Measurements from ENCODE around the gene AP5S1. TPM values are rescaled to one million over a fixed set of nuclear protein-coding genes. Genes with fewer than 3 reads are reported as not detected.

AP5S1 gene
- total and polyA plus RNA-seq, 2 of the 13 experiments (the other 11 are each of a cell fraction or from before 2014, with no cell fraction given): 7.9 to 23.2 TPM

DNA sequence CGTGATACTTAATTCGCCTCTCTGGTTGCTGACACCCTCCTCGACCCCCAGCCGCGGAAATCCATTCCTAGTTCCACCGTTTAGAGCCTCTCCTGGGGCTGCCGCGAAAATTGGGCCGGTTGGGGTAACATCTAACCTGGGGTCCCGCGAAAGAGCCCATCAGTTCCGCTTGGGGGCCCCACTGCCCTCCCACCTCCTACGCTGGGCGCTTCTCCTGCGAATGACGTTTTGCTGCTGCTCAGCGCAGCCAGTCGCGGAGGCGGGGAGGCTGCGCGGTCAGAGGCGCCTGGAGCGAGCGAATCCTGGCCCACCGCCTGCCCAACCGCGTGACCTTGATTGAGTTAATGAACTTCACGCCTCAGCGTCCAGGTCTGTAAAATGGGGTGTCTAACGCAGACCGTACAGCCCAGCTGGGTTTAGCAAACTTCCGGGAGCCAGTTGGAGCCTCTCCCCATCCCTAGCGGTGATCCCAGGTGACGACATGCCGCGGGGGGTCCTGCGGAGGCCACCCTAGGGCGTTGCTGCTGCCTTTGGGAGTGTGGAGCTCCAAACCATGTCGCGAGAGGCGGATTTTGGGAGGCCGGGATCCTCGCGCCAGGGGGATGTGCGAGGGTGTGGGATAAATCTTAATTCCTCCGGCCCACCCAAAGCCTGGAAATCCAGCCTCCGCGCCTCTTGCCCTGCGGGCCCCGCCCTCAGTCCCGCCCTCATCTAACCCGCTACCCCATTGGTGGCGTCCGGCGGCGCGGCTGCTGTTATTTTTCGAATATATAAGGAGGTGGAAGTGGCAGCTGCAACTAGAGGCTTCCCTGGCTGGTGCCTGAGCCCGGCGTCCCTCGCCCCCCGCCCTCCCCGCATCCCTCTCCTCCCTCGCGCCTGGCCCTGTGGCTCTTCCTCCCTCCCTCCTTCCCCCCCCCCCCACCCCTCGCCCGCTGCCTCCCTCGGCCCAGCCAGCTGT lies 24.6 kb upstream of the AP5S1 start, which contains the start of gene CDC25B (continued):
- TF ChIP-seq, protein P1, sequence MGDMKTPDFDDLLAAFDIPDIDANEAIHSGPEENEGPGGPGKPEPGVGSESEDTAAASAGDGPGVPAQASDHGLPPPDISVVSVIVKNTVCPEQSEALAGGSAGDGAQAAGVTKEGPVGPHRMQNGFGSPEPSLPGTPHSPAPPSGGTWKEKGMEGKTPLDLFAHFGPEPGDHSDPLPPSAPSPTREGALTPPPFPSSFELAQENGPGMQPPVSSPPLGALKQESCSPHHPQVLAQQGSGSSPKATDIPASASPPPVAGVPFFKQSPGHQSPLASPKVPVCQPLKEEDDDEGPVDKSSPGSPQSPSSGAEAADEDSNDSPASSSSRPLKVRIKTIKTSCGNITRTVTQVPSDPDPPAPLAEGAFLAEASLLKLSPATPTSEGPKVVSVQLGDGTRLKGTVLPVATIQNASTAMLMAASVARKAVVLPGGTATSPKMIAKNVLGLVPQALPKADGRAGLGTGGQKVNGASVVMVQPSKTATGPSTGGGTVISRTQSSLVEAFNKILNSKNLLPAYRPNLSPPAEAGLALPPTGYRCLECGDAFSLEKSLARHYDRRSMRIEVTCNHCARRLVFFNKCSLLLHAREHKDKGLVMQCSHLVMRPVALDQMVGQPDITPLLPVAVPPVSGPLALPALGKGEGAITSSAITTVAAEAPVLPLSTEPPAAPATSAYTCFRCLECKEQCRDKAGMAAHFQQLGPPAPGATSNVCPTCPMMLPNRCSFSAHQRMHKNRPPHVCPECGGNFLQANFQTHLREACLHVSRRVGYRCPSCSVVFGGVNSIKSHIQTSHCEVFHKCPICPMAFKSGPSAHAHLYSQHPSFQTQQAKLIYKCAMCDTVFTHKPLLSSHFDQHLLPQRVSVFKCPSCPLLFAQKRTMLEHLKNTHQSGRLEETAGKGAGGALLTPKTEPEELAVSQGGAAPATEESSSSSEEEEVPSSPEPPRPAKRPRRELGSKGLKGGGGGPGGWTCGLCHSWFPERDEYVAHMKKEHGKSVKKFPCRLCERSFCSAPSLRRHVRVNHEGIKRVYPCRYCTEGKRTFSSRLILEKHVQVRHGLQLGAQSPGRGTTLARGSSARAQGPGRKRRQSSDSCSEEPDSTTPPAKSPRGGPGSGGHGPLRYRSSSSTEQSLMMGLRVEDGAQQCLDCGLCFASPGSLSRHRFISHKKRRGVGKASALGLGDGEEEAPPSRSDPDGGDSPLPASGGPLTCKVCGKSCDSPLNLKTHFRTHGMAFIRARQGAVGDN (CRISPR knock-in tag; IDR thresholded peaks at IDR 0.05): peak; percentile 86
- TF ChIP-seq ZNF343 (CRISPR knock-in tag; IDR thresholded peaks at IDR 0.05) (no peak; the same call in 1 of the 2 replicates), ZNF547 (CRISPR knock-in tag; IDR thresholded peaks at IDR 0.05) (no peak), ZNF121 (CRISPR knock-in tag; IDR thresholded peaks at IDR 0.05) (0 out of 2 replicates have a peak, but pooled peaks have one; percentile 9), ZNF766 (CRISPR knock-in tag; IDR thresholded peaks at IDR 0.05; ENCODE audit: borderline replicate concordance) (peak; percentile 7; the same call in 1 of the 2 replicates), POGZ (CRISPR knock-in tag; IDR thresholded peaks at IDR 0.05) (peak; percentile 48), ESRRA (CRISPR knock-in tag; IDR thresholded peaks at IDR 0.05; ENCODE audit: low read depth) (peak; percentile 81; the same call in 1 of the 2 replicates), ZNF724P (CRISPR knock-in tag; IDR thresholded peaks at IDR 0.05; ENCODE audit: borderline replicate concordance) (no peak)
- TF ChIP-seq, protein P2, sequence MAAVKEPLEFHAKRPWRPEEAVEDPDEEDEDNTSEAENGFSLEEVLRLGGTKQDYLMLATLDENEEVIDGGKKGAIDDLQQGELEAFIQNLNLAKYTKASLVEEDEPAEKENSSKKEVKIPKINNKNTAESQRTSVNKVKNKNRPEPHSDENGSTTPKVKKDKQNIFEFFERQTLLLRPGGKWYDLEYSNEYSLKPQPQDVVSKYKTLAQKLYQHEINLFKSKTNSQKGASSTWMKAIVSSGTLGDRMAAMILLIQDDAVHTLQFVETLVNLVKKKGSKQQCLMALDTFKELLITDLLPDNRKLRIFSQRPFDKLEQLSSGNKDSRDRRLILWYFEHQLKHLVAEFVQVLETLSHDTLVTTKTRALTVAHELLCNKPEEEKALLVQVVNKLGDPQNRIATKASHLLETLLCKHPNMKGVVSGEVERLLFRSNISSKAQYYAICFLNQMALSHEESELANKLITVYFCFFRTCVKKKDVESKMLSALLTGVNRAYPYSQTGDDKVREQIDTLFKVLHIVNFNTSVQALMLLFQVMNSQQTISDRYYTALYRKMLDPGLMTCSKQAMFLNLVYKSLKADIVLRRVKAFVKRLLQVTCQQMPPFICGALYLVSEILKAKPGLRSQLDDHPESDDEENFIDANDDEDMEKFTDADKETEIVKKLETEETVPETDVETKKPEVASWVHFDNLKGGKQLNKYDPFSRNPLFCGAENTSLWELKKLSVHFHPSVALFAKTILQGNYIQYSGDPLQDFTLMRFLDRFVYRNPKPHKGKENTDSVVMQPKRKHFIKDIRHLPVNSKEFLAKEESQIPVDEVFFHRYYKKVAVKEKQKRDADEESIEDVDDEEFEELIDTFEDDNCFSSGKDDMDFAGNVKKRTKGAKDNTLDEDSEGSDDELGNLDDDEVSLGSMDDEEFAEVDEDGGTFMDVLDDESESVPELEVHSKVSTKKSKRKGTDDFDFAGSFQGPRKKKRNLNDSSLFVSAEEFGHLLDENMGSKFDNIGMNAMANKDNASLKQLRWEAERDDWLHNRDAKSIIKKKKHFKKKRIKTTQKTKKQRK (IDR thresholded peaks at IDR 0.05; ENCODE audit: low read length): no peak
- TF ChIP-seq, protein P3, sequence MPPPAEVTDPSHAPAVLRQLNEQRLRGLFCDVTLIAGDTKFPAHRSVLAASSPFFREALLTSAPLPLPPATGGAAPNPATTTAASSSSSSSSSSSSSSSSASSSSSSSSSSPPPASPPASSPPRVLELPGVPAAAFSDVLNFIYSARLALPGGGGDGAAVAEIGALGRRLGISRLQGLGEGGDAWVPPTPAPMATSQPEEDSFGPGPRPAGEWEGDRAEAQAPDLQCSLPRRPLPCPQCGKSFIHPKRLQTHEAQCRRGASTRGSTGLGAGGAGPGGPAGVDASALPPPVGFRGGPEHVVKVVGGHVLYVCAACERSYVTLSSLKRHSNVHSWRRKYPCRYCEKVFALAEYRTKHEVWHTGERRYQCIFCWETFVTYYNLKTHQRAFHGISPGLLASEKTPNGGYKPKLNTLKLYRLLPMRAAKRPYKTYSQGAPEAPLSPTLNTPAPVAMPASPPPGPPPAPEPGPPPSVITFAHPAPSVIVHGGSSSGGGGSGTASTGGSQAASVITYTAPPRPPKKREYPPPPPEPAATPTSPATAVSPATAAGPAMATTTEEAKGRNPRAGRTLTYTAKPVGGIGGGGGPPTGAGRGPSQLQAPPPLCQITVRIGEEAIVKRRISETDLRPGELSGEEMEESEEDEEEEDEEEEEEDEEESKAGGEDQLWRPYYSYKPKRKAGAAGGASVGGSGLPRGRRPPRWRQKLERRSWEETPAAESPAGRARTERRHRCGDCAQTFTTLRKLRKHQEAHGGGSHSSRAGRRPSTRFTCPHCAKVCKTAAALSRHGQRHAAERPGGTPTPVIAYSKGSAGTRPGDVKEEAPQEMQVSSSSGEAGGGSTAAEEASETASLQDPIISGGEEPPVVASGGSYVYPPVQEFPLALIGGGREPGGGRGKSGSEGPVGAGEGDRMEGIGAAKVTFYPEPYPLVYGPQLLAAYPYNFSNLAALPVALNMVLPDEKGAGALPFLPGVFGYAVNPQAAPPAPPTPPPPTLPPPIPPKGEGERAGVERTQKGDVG (CRISPR knock-in tag; IDR thresholded peaks at IDR 0.05; ENCODE audit: borderline replicate concordance): peak; percentile 76
- TF ChIP-seq, protein P4, sequence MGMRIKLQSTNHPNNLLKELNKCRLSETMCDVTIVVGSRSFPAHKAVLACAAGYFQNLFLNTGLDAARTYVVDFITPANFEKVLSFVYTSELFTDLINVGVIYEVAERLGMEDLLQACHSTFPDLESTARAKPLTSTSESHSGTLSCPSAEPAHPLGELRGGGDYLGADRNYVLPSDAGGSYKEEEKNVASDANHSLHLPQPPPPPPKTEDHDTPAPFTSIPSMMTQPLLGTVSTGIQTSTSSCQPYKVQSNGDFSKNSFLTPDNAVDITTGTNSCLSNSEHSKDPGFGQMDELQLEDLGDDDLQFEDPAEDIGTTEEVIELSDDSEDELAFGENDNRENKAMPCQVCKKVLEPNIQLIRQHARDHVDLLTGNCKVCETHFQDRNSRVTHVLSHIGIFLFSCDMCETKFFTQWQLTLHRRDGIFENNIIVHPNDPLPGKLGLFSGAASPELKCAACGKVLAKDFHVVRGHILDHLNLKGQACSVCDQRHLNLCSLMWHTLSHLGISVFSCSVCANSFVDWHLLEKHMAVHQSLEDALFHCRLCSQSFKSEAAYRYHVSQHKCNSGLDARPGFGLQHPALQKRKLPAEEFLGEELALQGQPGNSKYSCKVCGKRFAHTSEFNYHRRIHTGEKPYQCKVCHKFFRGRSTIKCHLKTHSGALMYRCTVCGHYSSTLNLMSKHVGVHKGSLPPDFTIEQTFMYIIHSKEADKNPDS (CRISPR knock-in tag; IDR thresholded peaks at IDR 0.05): peak; percentile 67; the same call in 1 of the 2 replicates
- TF ChIP-seq, protein P5, sequence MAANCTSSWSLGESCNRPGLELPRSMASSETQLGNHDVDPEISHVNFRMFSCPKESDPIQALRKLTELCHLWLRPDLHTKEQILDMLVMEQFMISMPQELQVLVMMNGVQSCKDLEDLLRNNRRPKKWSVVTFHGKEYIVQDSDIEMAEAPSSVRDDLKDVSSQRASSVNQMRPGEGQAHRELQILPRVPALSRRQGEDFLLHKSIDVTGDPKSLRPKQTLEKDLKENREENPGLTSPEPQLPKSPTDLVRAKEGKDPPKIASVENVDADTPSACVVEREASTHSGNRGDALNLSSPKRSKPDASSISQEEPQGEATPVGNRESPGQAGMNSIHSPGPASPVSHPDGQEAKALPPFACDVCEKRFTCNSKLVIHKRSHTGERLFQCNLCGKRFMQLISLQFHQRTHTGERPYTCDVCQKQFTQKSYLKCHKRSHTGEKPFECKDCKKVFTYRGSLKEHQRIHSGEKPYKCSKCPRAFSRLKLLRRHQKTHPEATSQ (CRISPR knock-in tag; IDR thresholded peaks at IDR 0.05; ENCODE audit: borderline replicate concordance): peak; percentile 24; the same call in 1 of the 2 replicates

Measured in HepG2 (cell line).